RPMI8226 (cell line): Measurements from ENCODE around the gene KANSL1.
"Not testable (repeated sequence)": the region's sequence is repeated elsewhere in the genome, so short reads cannot be mapped to it uniquely, and the experiment has no call there.

Experiments
- DNase-seq: peaks from one replicate; pipeline ENCODE4 v3.0.0-alpha.2; 2015

The KANSL1 gene

GRCh38 chr17:46111236-46111635 lies 82.0 kb downstream of the KANSL1 start:
- not testable (repeated sequence) for DNase-seq

GRCh38 chr17:46110219-46110618 lies 83.0 kb downstream of the KANSL1 start:
- DNase-seq = no peak

- DNase-seq = no peak
Measured at GRCh38 chr17:46109603-46110189, 83.5 kb downstream of the KANSL1 start.

GRCh38 chr17:46108550-46109110 lies 84.6 kb downstream of the KANSL1 start:
- DNase-seq = no peak

- no peak for DNase-seq
Measured at GRCh38 chr17:46108120-46108519, 85.1 kb downstream of the KANSL1 start.

GRCh38 chr17:46106966-46107644 lies 86.1 kb downstream of the KANSL1 start:
- no peak for DNase-seq

- not testable (repeated sequence) for DNase-seq
Measured at GRCh38 chr17:46102806-46103205, 90.4 kb downstream of the KANSL1 start.

GRCh38 chr17:46101785-46102617 lies 91.2 kb downstream of the KANSL1 start:
- not testable (repeated sequence) for DNase-seq

GRCh38 chr17:46100590-46100989 lies 92.6 kb downstream of the KANSL1 start:
- no peak for DNase-seq

- no peak for DNase-seq
Measured at GRCh38 chr17:46099865-46100264, 93.4 kb downstream of the KANSL1 start.

- no peak for DNase-seq
Measured at GRCh38 chr17:46097497-46097896, 95.7 kb downstream of the KANSL1 start.

- no peak for DNase-seq
Measured at GRCh38 chr17:46092991-46093390, 100.2 kb downstream of the KANSL1 start.

- no peak for DNase-seq
Measured at GRCh38 chr17:46090871-46091270, 102.4 kb downstream of the KANSL1 start.

GRCh38 chr17:46089389-46089965 lies 103.8 kb downstream of the KANSL1 start:
- no peak for DNase-seq

- DNase-seq = no peak
Measured at GRCh38 chr17:46088595-46088994, 104.6 kb downstream of the KANSL1 start.

GRCh38 chr17:46087871-46088270 lies 105.4 kb downstream of the KANSL1 start:
- DNase-seq = not testable (repeated sequence)

- no peak for DNase-seq
Measured at GRCh38 chr17:46086821-46087220, 106.4 kb downstream of the KANSL1 start.

GRCh38 chr17:46085522-46085921 lies 107.7 kb downstream of the KANSL1 start:
- no peak for DNase-seq

- no peak for DNase-seq
Measured at GRCh38 chr17:46082257-46082656, 111.0 kb downstream of the KANSL1 start.

GRCh38 chr17:46081018-46081320 lies 112.3 kb downstream of the KANSL1 start:
- no peak for DNase-seq

GRCh38 chr17:46080118-46081017 lies 112.9 kb downstream of the KANSL1 start:
- DNase-seq = no peak

- DNase-seq = no peak
Measured at GRCh38 chr17:46078675-46079074, 114.6 kb downstream of the KANSL1 start.
